Activated CD4-positive, alpha-beta T cell treated with anti-CD3 and anti-CD28 coated beads for 48 hours (primary cell): ENCODE data around the gene KLK7.
"Not testable (repeated sequence)": the region's sequence is repeated elsewhere in the genome, so short reads cannot be mapped to it uniquely, and the experiment has no call there.

Experiments
- DNase-seq: peaks from one replicate; pipeline ENCODE4 v3.0.0-alpha.2; 2020

KLK7 gene

GRCh38 chr19:50974702-50975556 lies 8.8 kb downstream of the KLK7 start:
- no peak for DNase-seq

- no peak for DNase-seq
Measured at GRCh38 chr19:50972795-50973376, 10.8 kb downstream of the KLK7 start.

GRCh38 chr19:50969810-50970209 lies 13.9 kb downstream of the KLK7 start:
- DNase-seq = not testable (repeated sequence)

GRCh38 chr19:50969413-50969760 lies 14.3 kb downstream of the KLK7 start, which contains the start of gene KLK6:
KLK6 (minus strand) TSS chr19:50969591; CDS start chr19:50968104, 1,487 bp downstream.
- DNase-seq = no peak

GRCh38 chr19:50968716-50969412 lies 14.9 kb downstream of the KLK7 start:
- DNase-seq = no peak

- DNase-seq = no peak
Measured at GRCh38 chr19:50967929-50968715, 15.6 kb downstream of the KLK7 start.

- DNase-seq = no peak
Measured at GRCh38 chr19:50964266-50964665, 19.5 kb downstream of the KLK7 start.

GRCh38 chr19:50963381-50963780 lies 20.3 kb downstream of the KLK7 start:
- DNase-seq = no peak

- no peak for DNase-seq
Measured at GRCh38 chr19:50962245-50962644, 21.5 kb downstream of the KLK7 start.

GRCh38 chr19:50959731-50960500 lies 23.8 kb downstream of the KLK7 start:
- no peak for DNase-seq

GRCh38 chr19:50957587-50957986 lies 26.1 kb downstream of the KLK7 start:
- DNase-seq = no peak

- DNase-seq = no peak
Measured at GRCh38 chr19:50952910-50953309, 30.8 kb downstream of the KLK7 start, which contains the start of gene KLK5. KLK5 (minus strand) TSS chr19:50953038; CDS start chr19:50952657, 381 bp downstream.

- DNase-seq = no peak
Measured at GRCh38 chr19:50949861-50950260, 33.9 kb downstream of the KLK7 start.

GRCh38 chr19:50947123-50947522 lies 36.6 kb downstream of the KLK7 start:
- no peak for DNase-seq

- DNase-seq = no peak
Measured at GRCh38 chr19:50944795-50945194, 38.9 kb downstream of the KLK7 start.

GRCh38 chr19:50943074-50943828 lies 40.5 kb downstream of the KLK7 start:
- no peak for DNase-seq

- no peak for DNase-seq
Measured at GRCh38 chr19:50939596-50939995, 44.1 kb downstream of the KLK7 start.

GRCh38 chr19:50933640-50934039 lies 50.1 kb downstream of the KLK7 start:
- DNase-seq = no peak

- DNase-seq = no peak
Measured at GRCh38 chr19:50932690-50933083, 51.0 kb downstream of the KLK7 start.

GRCh38 chr19:50932018-50932689 lies 51.6 kb downstream of the KLK7 start:
- no peak for DNase-seq

- DNase-seq = no peak
Measured at GRCh38 chr19:50931023-50931422, 52.7 kb downstream of the KLK7 start.
